Immature natural killer cell (primary cell): ENCODE results near the gene MED12L. TPM values are rescaled to one million over a fixed set of nuclear protein-coding genes. Genes with fewer than 3 reads are reported as not detected.
"Not testable (repeated sequence)": the region's sequence is repeated elsewhere in the genome, so short reads cannot be mapped to it uniquely, and the experiment has no call there.

Source experiments
- DNase-seq, 3 donors: peaks; one replicate each; pipeline ENCODE4 v3.0.0; 2022; ENCODE audit warnings: mixed read lengths in 1 of 3
- H3K27ac Mint-ChIP-seq, 6 donors: one replicate each; pipeline ENCODE4 v1.8.0; 2020; ENCODE audit warnings: mixed read lengths in 6 of 6, mild to moderate bottlenecking in 5 of 6, inconsistent platforms in 4 of 6, moderate library complexity in 3 of 6
- H3K27me3 Mint-ChIP-seq, 3 donors: one replicate each; pipeline ENCODE4 v1.8.0; 2020 to 2021; ENCODE audit warnings: low read depth in 3 of 3, mild to moderate bottlenecking in 3 of 3, mixed read lengths in 3 of 3, moderate library complexity in 3 of 3, inconsistent platforms in 1 of 3
- H3K36me3 Mint-ChIP-seq, 3 donors: one replicate each; pipeline ENCODE4 v1.8.0; 2020; ENCODE audit warnings: mixed read lengths in 3 of 3, inconsistent platforms in 2 of 3, mild to moderate bottlenecking in 2 of 3
- H3K4me1 Mint-ChIP-seq, 2 donors: one replicate each; pipeline ENCODE4 v1.8.0; 2020; ENCODE audit warnings: inconsistent platforms in 2 of 2, mild to moderate bottlenecking in 2 of 2, mixed read lengths in 2 of 2, moderate library complexity in 1 of 2
- H3K4me3 Mint-ChIP-seq, 5 donors: one replicate each; pipeline ENCODE4 v1.8.0; 2020; ENCODE audit warnings: mild to moderate bottlenecking in 5 of 5, mixed read lengths in 5 of 5, inconsistent platforms in 3 of 5, moderate library complexity in 3 of 5
- H3K9me3 Mint-ChIP-seq, 6 donors: one replicate each; pipeline ENCODE4 v1.8.0; 2020; ENCODE audit warnings: mild to moderate bottlenecking in 6 of 6, mixed read lengths in 6 of 6, inconsistent platforms in 4 of 6, moderate library complexity in 3 of 6
- polyA plus RNA-seq, 3 donors: library from polyadenylated mRNA; unstranded; fragments of 300-500 nt; fragmentation: Illumina TruSeq; gene quantifications; one replicate each; pipeline ENCODE4 v1.2.3, GENCODE V29; 2021

MED12L gene
- polyA plus RNA-seq, 3 donors from 2014 or later: 0.18 TPM; not detected in 2

- Mint-ChIP-seq H3K4me1 (no peaks in the 10 kb centered on the region), H3K4me3 (no peak overlapping the region), H3K27me3 (peaks cover 0 to 5% (median 2%) of the 10 kb centered on the region in 3 donors), H3K27ac (no peak overlapping the region), H3K36me3 (no peaks in the 10 kb centered on the region), H3K9me3 (no peaks in the 10 kb centered on the region)
- DNase-seq: peak in 1 of 3 donors; percentile 44
These were observed 71.3 kb downstream of the MED12L start for GRCh38 chr3:151156618-151157216.

GRCh38 chr3:151159806-151160205 is 74.3 kb downstream of the MED12L start:
- no peaks in the 10 kb centered on the region for H3K4me1 Mint-ChIP-seq
- H3K27ac Mint-ChIP-seq: no peak overlapping the region
- no peak overlapping the region for H3K4me3 Mint-ChIP-seq
- H3K36me3 Mint-ChIP-seq: no peaks in the 10 kb centered on the region
- H3K27me3 Mint-ChIP-seq: peaks cover 0 to 3% (median 1%) of the 10 kb centered on the region in 3 donors
- no peaks in the 10 kb centered on the region for H3K9me3 Mint-ChIP-seq
- no peak for DNase-seq

- no peak overlapping the region for H3K27ac Mint-ChIP-seq
- no peak for DNase-seq
- H3K4me1 Mint-ChIP-seq: peaks cover 7 to 8% of the 10 kb centered on the region in 2 donors
- no peak overlapping the region for H3K4me3 Mint-ChIP-seq
- H3K36me3 Mint-ChIP-seq: no peaks in the 10 kb centered on the region
- H3K9me3 Mint-ChIP-seq: no peaks in the 10 kb centered on the region
- peaks cover 0 to 3% (median 1%) of the 10 kb centered on the region in 3 donors for H3K27me3 Mint-ChIP-seq
These were observed 79.8 kb downstream of the MED12L start for GRCh38 chr3:151165226-151165625.

GRCh38 chr3:151166161-151166560 is 80.7 kb downstream of the MED12L start:
- Mint-ChIP-seq H3K9me3 (no peaks in the 10 kb centered on the region), H3K4me3 (no peak overlapping the region), H3K36me3 (no peaks in the 10 kb centered on the region), H3K27ac (no peak overlapping the region), H3K27me3 (peaks cover 0 to 2% (median 1%) of the 10 kb centered on the region in 3 donors), H3K4me1 (peaks cover 17% of the 10 kb centered on the region in 2 donors)
- DNase-seq: no peak

DNA sequence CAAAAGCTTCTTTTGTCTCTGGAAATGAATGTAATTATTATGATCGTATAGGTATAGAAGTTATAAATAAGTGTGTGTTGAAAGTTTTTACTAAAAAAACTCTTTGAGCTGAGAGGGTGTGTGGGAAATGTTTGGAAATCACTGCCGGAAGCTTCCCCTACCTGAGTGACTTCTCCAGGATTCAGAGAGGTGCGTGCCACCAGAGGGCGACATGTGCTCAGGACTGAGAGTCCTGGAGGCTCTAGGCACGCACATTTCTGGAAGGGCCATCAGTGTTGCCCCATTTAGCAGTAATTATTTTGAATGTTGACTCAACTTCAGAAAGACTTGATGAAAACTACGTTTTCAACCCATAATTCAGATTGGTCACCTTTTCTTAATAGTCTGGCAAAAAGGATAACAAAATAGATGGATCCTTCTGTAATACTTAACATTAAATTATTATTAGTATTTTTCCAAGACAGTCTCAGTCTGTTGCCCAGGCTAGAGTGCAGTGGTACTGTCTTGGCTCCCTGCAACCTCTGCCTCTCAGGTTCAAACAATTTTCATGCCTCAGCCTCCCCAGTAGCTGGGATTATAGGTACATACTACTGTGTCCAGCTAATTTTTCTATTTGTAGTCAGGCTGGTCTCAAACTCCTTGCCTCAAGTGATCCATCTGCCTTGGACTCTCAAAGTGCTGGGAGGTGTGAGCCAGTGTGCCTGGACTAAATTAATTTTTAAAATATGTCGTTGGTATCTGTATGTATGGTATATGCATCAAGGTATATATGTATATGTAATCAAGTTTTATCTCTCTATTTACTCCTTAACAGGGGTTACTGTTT is 83.0 kb downstream of the MED12L start:
- Mint-ChIP-seq H3K4me3 (no peak overlapping the region), H3K36me3 (no peaks in the 10 kb centered on the region), H3K9me3 (no peaks in the 10 kb centered on the region), H3K27me3 (peaks cover 0 to 1% (median 0%) of the 10 kb centered on the region in 3 donors), H3K4me1 (peaks cover 25 to 29% of the 10 kb centered on the region in 2 donors), H3K27ac (peak overlapping the region in 1 of 6 donors; percentile 7)
- peak; percentile 50 to 69 (median 58) for DNase-seq

- H3K27ac Mint-ChIP-seq: peak overlapping the region in 4 of 6 donors; percentile 2 to 56 (median 36)
- no peak for DNase-seq
- H3K4me1 Mint-ChIP-seq: peaks cover 25 to 29% of the 10 kb centered on the region in 2 donors
- peaks cover 0 to 1% (median 0%) of the 10 kb centered on the region in 3 donors for H3K27me3 Mint-ChIP-seq
- peak overlapping the region in 1 of 5 donors; percentile 15 for H3K4me3 Mint-ChIP-seq
- no peaks in the 10 kb centered on the region for H3K9me3 Mint-ChIP-seq
- no peaks in the 10 kb centered on the region for H3K36me3 Mint-ChIP-seq
These were observed 83.9 kb downstream of the MED12L start for GRCh38 chr3:151169262-151169947.

- H3K27me3 Mint-ChIP-seq, H3K9me3 Mint-ChIP-seq, H3K36me3 Mint-ChIP-seq: not testable (repeated sequence)
- peak overlapping the region; percentile 55 to 83 (median 69) for H3K27ac Mint-ChIP-seq
- H3K4me3 Mint-ChIP-seq: peak overlapping the region in 3 of 5 donors; percentile 59 to 72 (median 67)
- H3K4me1 Mint-ChIP-seq: peaks cover 25 to 29% of the 10 kb centered on the region in 2 donors
- peak in 1 of 3 donors; percentile 10 for DNase-seq
These were observed 84.7 kb downstream of the MED12L start for GRCh38 chr3:151169948-151170679.

DNA sequence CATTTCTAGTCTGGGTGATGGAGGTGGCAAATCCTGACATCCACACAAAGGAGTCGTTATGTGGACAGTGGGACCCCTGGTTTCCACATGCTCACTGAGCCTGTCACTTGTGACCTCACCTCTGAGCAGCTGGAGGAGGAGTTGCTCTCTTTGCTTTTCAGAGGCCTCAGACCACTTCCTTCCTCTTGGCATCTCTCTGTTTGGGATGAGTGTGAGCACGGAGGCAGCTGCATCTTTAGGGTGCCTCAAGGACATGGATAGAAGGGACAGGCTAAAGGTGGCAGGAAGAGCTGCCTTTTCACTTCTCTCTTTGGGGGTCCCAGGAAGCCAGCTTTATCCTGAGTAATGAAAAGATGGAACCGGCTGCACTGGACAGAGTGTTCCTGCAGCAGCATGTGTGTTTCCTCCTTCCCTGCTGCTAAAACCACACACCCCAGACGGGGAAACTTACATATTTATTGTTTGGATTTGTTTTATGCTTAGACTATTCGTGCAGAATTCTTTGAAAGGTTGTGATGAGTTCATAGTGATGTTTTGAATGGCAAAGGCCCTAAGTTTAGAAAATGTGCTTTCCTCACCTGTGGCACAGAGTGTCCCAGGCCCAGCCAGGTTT is 85.8 kb downstream of the MED12L start:
- Mint-ChIP-seq H3K27me3 (no peaks in the 10 kb centered on the region), H3K9me3 (no peaks in the 10 kb centered on the region), H3K27ac (peak overlapping the region; percentile 59 to 83 (median 75)), H3K36me3 (no peaks in the 10 kb centered on the region), H3K4me3 (peak overlapping the region; percentile 15 to 72 (median 59)), H3K4me1 (peaks cover 25 to 29% of the 10 kb centered on the region in 2 donors)
- peak; percentile 19 to 30 (median 27) for DNase-seq

- no peak overlapping the region for H3K4me3 Mint-ChIP-seq
- no peak for DNase-seq
- H3K36me3 Mint-ChIP-seq: no peaks in the 10 kb centered on the region
- no peaks in the 10 kb centered on the region for H3K9me3 Mint-ChIP-seq
- peaks cover 0 to 3% (median 0%) of the 10 kb centered on the region in 3 donors for H3K27me3 Mint-ChIP-seq
- no peak overlapping the region for H3K27ac Mint-ChIP-seq
- H3K4me1 Mint-ChIP-seq: peaks cover 25 to 29% of the 10 kb centered on the region in 2 donors
These were observed 88.9 kb downstream of the MED12L start for GRCh38 chr3:151174351-151174750.

GRCh38 chr3:151175952-151176351 is 90.5 kb downstream of the MED12L start:
- H3K4me3 Mint-ChIP-seq: no peak overlapping the region
- H3K27me3 Mint-ChIP-seq: peaks cover 0 to 3% (median 0%) of the 10 kb centered on the region in 3 donors
- no peak overlapping the region for H3K27ac Mint-ChIP-seq
- H3K9me3 Mint-ChIP-seq: no peaks in the 10 kb centered on the region
- no peak for DNase-seq
- H3K36me3 Mint-ChIP-seq: no peaks in the 10 kb centered on the region
- H3K4me1 Mint-ChIP-seq: peaks cover 11 to 14% of the 10 kb centered on the region in 2 donors

- H3K9me3 Mint-ChIP-seq: no peaks in the 10 kb centered on the region
- no peak overlapping the region for H3K4me3 Mint-ChIP-seq
- DNase-seq: no peak
- no peaks in the 10 kb centered on the region for H3K36me3 Mint-ChIP-seq
- H3K27ac Mint-ChIP-seq: peak overlapping the region in 1 of 6 donors; percentile 1
- H3K4me1 Mint-ChIP-seq: peaks cover 10 to 11% of the 10 kb centered on the region in 2 donors
- peaks cover 0 to 3% (median 0%) of the 10 kb centered on the region in 3 donors for H3K27me3 Mint-ChIP-seq
These were observed 92.9 kb downstream of the MED12L start for GRCh38 chr3:151178208-151178845.

DNA sequence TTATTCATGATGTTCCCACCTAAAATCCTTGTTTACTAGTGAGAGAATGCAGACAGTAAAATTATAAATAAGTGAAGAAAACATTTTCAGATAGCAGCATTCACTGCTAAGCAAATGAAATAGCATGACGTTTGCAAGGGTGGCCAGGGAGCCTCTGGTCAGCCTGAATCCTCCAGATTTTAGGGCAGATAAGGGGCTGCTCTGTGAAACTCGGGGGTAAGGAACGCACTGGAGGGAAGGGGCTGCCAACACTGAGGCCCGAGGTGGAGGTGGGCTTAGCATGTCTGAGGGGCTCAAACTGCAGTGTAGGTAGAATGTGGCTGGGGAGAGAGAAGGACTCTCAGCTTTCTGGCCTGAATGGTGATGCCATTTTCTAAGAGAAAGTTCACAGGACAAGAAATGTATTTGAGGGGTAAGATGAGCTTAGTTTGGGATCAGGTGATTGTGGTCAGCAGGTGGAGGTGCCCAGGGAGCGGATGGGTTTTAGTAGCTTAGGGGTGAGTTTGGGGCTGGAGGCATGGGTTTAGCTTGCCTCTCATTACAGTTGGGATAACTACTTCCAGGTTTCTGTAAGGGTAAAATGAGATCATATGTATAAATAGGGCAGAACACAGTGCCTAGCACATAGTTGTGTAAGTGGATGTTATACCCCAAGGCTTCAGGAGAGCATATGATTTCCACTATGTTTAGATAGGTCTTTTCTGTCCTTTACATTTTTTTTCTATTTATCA is 97.0 kb downstream of the MED12L start:
- Mint-ChIP-seq H3K27me3 (peaks cover 0 to 3% (median 0%) of the 10 kb centered on the region in 3 donors), H3K36me3 (no peaks in the 10 kb centered on the region), H3K4me1 (peaks cover 12 to 14% of the 10 kb centered on the region in 2 donors), H3K9me3 (no peaks in the 10 kb centered on the region), H3K27ac (peak overlapping the region in 1 of 6 donors; percentile 2), H3K4me3 (no peak overlapping the region)
- no peak for DNase-seq
